ENCODE measurements around the gene HBB. TPM values are rescaled to one million over a fixed set of nuclear protein-coding genes. Genes with fewer than 3 reads are reported as not detected.

The HBB gene
- total and polyA plus RNA-seq, 2 donors (not counting 1 experiment from before 2014, with no cell fraction given) = 0.22 TPM; not detected in 1

GRCh38 chr11:5232821-5233220 is 6.0 kb upstream of the HBB start:
- Histone ChIP-seq H3K4me2 (ENCODE audit: extremely low read depth, insufficient read depth, low read length) (no peak overlapping the region), H3K27me3 (ENCODE audit: control insufficient read depth, insufficient read depth, low read length) (no peaks in the 10 kb centered on the region), H3K9ac (ENCODE audit: insufficient read depth, low read length) (no peak overlapping the region), H3K36me3 (ENCODE audit: control insufficient read depth, insufficient read depth, low read length) (no peaks in the 10 kb centered on the region), H4K20me1 (ENCODE audit: control insufficient read depth, extremely low read depth, insufficient read depth, low read length) (no peaks in the 10 kb centered on the region), H3K9me3 (ENCODE audit: control insufficient read depth, insufficient read depth, low read depth, low read length) (no peaks in the 10 kb centered on the region), H3K4me3 (replicated peaks in 1 of 4; ENCODE audit: control extremely low read depth in 1 of 4, insufficient read depth in 1 of 4, low read depth in 3 of 4, low read length in 4 of 4) (no peak overlapping the region), H3K27ac (ENCODE audit: insufficient read depth, low read length) (no peak overlapping the region), H2AFZ (ENCODE audit: low read length) (no peak overlapping the region), H3K79me2 (ENCODE audit: control insufficient read depth, insufficient read depth, low read length) (no peaks in the 10 kb centered on the region), H3K4me1 (ENCODE audit: control insufficient read depth, extremely low read depth, insufficient read depth, low read length) (peaks cover 7% of the 10 kb centered on the region)
- no peak for DNase-seq (ENCODE audit: low read depth in 2 of 2)
- TF ChIP-seq CTCF (conservative IDR thresholded peaks at IDR 0.05 in 1 of 2, IDR thresholded peaks at IDR 0.05 in 1 of 2; ENCODE audit: low read depth in 1 of 2, low read length in 2 of 2) (no peak), EZH2 (IDR thresholded peaks at IDR 0.05; ENCODE audit: low read length, missing control alignments) (no peak)

- Histone ChIP-seq H3K9me3 (ENCODE audit: control insufficient read depth, insufficient read depth, low read depth, low read length) (no peaks in the 10 kb centered on the region), H3K79me2 (ENCODE audit: control insufficient read depth, insufficient read depth, low read length) (no peaks in the 10 kb centered on the region), H3K9ac (ENCODE audit: insufficient read depth, low read length) (no peak overlapping the region), H3K27me3 (ENCODE audit: control insufficient read depth, insufficient read depth, low read length) (no peaks in the 10 kb centered on the region), H3K4me2 (ENCODE audit: extremely low read depth, insufficient read depth, low read length) (no peak overlapping the region), H3K4me1 (ENCODE audit: control insufficient read depth, extremely low read depth, insufficient read depth, low read length) (peaks cover 7% of the 10 kb centered on the region), H3K27ac (ENCODE audit: insufficient read depth, low read length) (no peak overlapping the region), H3K4me3 (replicated peaks in 1 of 4; ENCODE audit: control extremely low read depth in 1 of 4, insufficient read depth in 1 of 4, low read depth in 3 of 4, low read length in 4 of 4) (no peak overlapping the region), H3K36me3 (ENCODE audit: control insufficient read depth, insufficient read depth, low read length) (no peaks in the 10 kb centered on the region), H4K20me1 (ENCODE audit: control insufficient read depth, extremely low read depth, insufficient read depth, low read length) (no peaks in the 10 kb centered on the region), H2AFZ (ENCODE audit: low read length) (no peak overlapping the region)
- TF ChIP-seq EZH2 (IDR thresholded peaks at IDR 0.05; ENCODE audit: low read length, missing control alignments) (no peak), CTCF (conservative IDR thresholded peaks at IDR 0.05 in 1 of 2, IDR thresholded peaks at IDR 0.05 in 1 of 2; ENCODE audit: low read depth in 1 of 2, low read length in 2 of 2) (no peak)
- no peak for DNase-seq (ENCODE audit: low read depth in 2 of 2)
Observed at GRCh38 chr11:5232176-5232575, 5.3 kb upstream of the HBB start.

- Histone ChIP-seq H2AFZ (ENCODE audit: low read length) (no peak overlapping the region), H3K4me2 (ENCODE audit: extremely low read depth, insufficient read depth, low read length) (no peak overlapping the region), H3K9ac (ENCODE audit: insufficient read depth, low read length) (no peak overlapping the region), H3K4me3 (replicated peaks in 1 of 4; ENCODE audit: control extremely low read depth in 1 of 4, insufficient read depth in 1 of 4, low read depth in 3 of 4, low read length in 4 of 4) (no peak overlapping the region), H3K36me3 (ENCODE audit: control insufficient read depth, insufficient read depth, low read length) (no peaks in the 10 kb centered on the region), H3K27ac (ENCODE audit: insufficient read depth, low read length) (no peak overlapping the region), H3K4me1 (ENCODE audit: control insufficient read depth, extremely low read depth, insufficient read depth, low read length) (peaks cover 7% of the 10 kb centered on the region), H3K27me3 (ENCODE audit: control insufficient read depth, insufficient read depth, low read length) (no peaks in the 10 kb centered on the region), H3K9me3 (ENCODE audit: control insufficient read depth, insufficient read depth, low read depth, low read length) (no peaks in the 10 kb centered on the region), H4K20me1 (ENCODE audit: control insufficient read depth, extremely low read depth, insufficient read depth, low read length) (no peaks in the 10 kb centered on the region), H3K79me2 (ENCODE audit: control insufficient read depth, insufficient read depth, low read length) (no peaks in the 10 kb centered on the region)
- no peak for DNase-seq (ENCODE audit: low read depth in 2 of 2)
- TF ChIP-seq EZH2 (IDR thresholded peaks at IDR 0.05; ENCODE audit: low read length, missing control alignments) (no peak), CTCF (conservative IDR thresholded peaks at IDR 0.05 in 1 of 2, IDR thresholded peaks at IDR 0.05 in 1 of 2; ENCODE audit: low read depth in 1 of 2, low read length in 2 of 2) (no peak)
Observed at GRCh38 chr11:5231111-5231510, 4.2 kb upstream of the HBB start.

Measured in fibroblast of lung (primary cell).